Stimulated activated naive CD8-positive, alpha-beta T cell treated with anti-CD3 and anti-CD28 coated beads, Interleukin-15, Interleukin-2, amounts not matched to agents 100 ng/mL and 50 ng/mL, for 24 hours (primary cell): ENCODE data around the gene QKI.
A peak's percentile ranks its signal among the peaks of the same experiment; 100 is the strongest.
"Not testable (repeated sequence)": the region's sequence is repeated elsewhere in the genome, so short reads cannot be mapped to it uniquely, and the experiment has no call there.

ENCODE experiments used
- H3K27ac Mint-ChIP-seq: one replicate; pipeline ENCODE4 v1.8.0; 2021; ENCODE audit warnings: mild to moderate bottlenecking, mixed read lengths
- H3K27me3 Mint-ChIP-seq: one replicate; pipeline ENCODE4 v1.8.0; 2021; ENCODE audit warnings: mixed read lengths
- H3K36me3 Mint-ChIP-seq: one replicate; pipeline ENCODE4 v1.8.0; 2021; ENCODE audit warnings: low read depth, mixed read lengths
- H3K4me1 Mint-ChIP-seq: one replicate; pipeline ENCODE4 v1.8.0; 2021; ENCODE audit warnings: low read depth, mixed read lengths
- H3K4me3 Mint-ChIP-seq: one replicate; pipeline ENCODE4 v1.8.0; 2021; ENCODE audit warnings: mild to moderate bottlenecking, mixed read lengths
- H3K9me3 Mint-ChIP-seq: one replicate; pipeline ENCODE4 v1.8.0; 2021; ENCODE audit warnings: mixed read lengths

Gene QKI

GRCh38 chr6:163414117-163414945 is at the start of gene QKI:
QKI (plus strand) TSS chr6:163414718; CDS start chr6:163415194, 476 bp downstream.
- H3K4me1 Mint-ChIP-seq, result peaks cover 40% of the 10 kb centered on the region

DNA sequence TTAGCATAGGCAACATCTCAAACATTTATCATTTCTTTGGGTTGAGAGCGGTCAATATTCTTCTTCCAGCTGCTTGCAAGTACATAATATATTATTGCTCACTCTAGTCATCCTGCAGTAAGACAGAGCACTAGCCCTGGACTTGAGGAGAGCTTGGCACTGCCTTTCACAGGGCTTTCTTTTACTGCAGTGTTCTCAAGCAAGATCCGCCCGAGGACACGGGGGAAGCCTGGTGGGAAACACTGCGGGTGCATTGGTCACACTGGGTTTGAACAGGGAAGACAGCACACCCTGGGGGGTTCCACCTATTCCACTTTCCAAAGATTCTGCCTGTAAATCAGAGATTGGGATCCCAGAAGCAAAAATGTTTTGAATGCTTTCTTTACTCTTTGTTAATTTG is 48.2 kb upstream of the QKI start:
- Mint-ChIP-seq H3K27ac (no peak overlapping the region), H3K27me3 (peaks cover 21% of the 10 kb centered on the region), H3K9me3 (no peaks in the 10 kb centered on the region), H3K36me3 (no peaks in the 10 kb centered on the region), H3K4me1 (peaks cover 5% of the 10 kb centered on the region), H3K4me3 (no peak overlapping the region)

More at GRCh38 chr6:163414117-163414945, at the start of gene QKI:
- Mint-ChIP-seq H3K9me3 (no peaks in the 10 kb centered on the region), H3K4me3 (peak within 1 kb of the TSS; percentile 95), H3K27ac (peak within 1 kb of the TSS; percentile 80), H3K36me3 (peaks cover 7% of the 10 kb centered on the region), H3K27me3 (no peaks in the 10 kb centered on the region)

DNA sequence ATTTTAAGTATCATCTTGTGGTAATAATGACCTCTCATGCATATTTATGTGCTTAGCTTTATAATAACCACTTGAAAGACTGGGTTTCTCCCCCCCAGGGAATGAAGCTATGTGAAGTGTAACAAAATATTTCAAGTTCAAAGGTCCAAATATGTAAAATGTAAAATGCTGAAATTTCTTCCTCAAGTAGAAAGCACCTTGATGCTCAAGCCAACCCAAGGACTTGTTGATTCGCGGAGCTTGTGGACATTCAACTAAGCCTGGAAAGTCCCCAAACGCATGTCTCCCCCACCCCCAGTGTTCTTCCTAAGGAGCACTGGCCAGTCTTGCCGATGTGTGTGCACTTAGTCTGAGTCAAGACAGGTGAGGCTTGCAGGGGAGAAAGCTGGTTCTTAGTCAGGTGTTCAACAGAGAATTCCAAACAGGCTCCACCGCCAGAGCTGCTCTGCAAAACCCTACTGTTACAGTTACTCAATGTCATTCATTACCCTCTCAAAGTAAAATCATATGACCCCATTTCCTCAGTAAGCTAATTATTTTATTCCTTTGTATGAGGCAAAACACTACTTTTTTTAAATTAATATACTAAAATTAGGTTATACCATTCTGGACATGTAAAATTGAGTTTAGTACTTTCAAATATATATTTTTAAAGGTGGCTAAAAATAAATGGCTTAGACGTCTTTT is 46.9 kb upstream of the QKI start:
- Mint-ChIP-seq H3K9me3 (no peaks in the 10 kb centered on the region), H3K36me3 (no peaks in the 10 kb centered on the region), H3K27me3 (peaks cover 23% of the 10 kb centered on the region), H3K4me1 (peaks cover 5% of the 10 kb centered on the region), H3K4me3 (no peak overlapping the region), H3K27ac (no peak overlapping the region)

GRCh38 chr6:163369141-163369540 is 45.4 kb upstream of the QKI start:
- no peak overlapping the region for H3K4me3 Mint-ChIP-seq
- H3K36me3 Mint-ChIP-seq, result no peaks in the 10 kb centered on the region
- no peak overlapping the region for H3K27ac Mint-ChIP-seq
- peaks cover 23% of the 10 kb centered on the region for H3K27me3 Mint-ChIP-seq
- H3K4me1 Mint-ChIP-seq, result peaks cover 5% of the 10 kb centered on the region
- H3K9me3 Mint-ChIP-seq, result no peaks in the 10 kb centered on the region

- no peaks in the 10 kb centered on the region for H3K36me3 Mint-ChIP-seq
- no peaks in the 10 kb centered on the region for H3K9me3 Mint-ChIP-seq
- H3K27me3 Mint-ChIP-seq, result peaks cover 25% of the 10 kb centered on the region
- no peak overlapping the region for H3K27ac Mint-ChIP-seq
- H3K4me1 Mint-ChIP-seq, result peaks cover 5% of the 10 kb centered on the region
- no peak overlapping the region for H3K4me3 Mint-ChIP-seq
Observed at GRCh38 chr6:163369628-163370365, 44.7 kb upstream of the QKI start.

- Mint-ChIP-seq H3K9me3 (no peaks in the 10 kb centered on the region), H3K36me3 (no peaks in the 10 kb centered on the region), H3K4me3 (no peak overlapping the region), H3K27ac (no peak overlapping the region), H3K27me3 (peaks cover 29% of the 10 kb centered on the region), H3K4me1 (peaks cover 5% of the 10 kb centered on the region)
Observed at GRCh38 chr6:163370464-163371117, 43.9 kb upstream of the QKI start.

GRCh38 chr6:163371129-163371528 is 43.4 kb upstream of the QKI start:
- no peak overlapping the region for H3K4me3 Mint-ChIP-seq
- H3K4me1 Mint-ChIP-seq, result peaks cover 5% of the 10 kb centered on the region
- no peaks in the 10 kb centered on the region for H3K9me3 Mint-ChIP-seq
- H3K36me3 Mint-ChIP-seq, result no peaks in the 10 kb centered on the region
- peaks cover 29% of the 10 kb centered on the region for H3K27me3 Mint-ChIP-seq
- no peak overlapping the region for H3K27ac Mint-ChIP-seq

DNA sequence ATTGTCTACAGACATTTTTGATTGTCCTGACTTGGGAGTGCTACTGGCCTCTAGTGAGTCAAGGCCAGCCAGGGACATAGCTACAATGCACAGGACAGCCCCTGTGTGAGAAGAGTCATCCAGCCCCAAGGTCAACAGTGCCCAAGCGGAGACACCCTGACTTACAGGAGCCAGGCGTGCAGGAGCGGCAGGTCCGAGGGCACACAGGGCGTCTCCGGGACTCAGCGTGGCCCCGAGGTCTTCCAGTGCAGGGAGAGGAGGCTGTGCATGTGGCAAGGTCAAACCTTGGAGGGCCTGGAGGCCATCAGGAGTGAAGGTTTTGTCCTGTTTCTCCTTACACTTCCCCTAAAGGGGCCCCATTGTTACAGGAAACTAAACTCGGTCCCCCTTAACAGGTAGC is 41.3 kb upstream of the QKI start:
- Mint-ChIP-seq H3K4me1 (peaks cover 5% of the 10 kb centered on the region), H3K27me3 (peaks cover 29% of the 10 kb centered on the region)

GRCh38 chr6:163375361-163375760 is 39.2 kb upstream of the QKI start:
- Mint-ChIP-seq H3K36me3 (no peaks in the 10 kb centered on the region), H3K27ac (no peak overlapping the region), H3K27me3 (peaks cover 15% of the 10 kb centered on the region), H3K4me1 (peaks cover under 1% of the 10 kb centered on the region), H3K4me3 (no peak overlapping the region), H3K9me3 (no peaks in the 10 kb centered on the region)

More for the DNA sequence above, 41.3 kb upstream of the QKI start:
- H3K4me3 Mint-ChIP-seq, result no peak overlapping the region
- H3K9me3 Mint-ChIP-seq, result no peaks in the 10 kb centered on the region
- no peaks in the 10 kb centered on the region for H3K36me3 Mint-ChIP-seq
- no peak overlapping the region for H3K27ac Mint-ChIP-seq

- no peak overlapping the region for H3K27ac Mint-ChIP-seq
- H3K27me3 Mint-ChIP-seq, result peaks cover 11% of the 10 kb centered on the region
- H3K36me3 Mint-ChIP-seq, result no peaks in the 10 kb centered on the region
- H3K9me3 Mint-ChIP-seq, result no peaks in the 10 kb centered on the region
- H3K4me1 Mint-ChIP-seq, result no peaks in the 10 kb centered on the region
- H3K4me3 Mint-ChIP-seq, result no peak overlapping the region
Observed at GRCh38 chr6:163376187-163376586, 38.3 kb upstream of the QKI start.

DNA sequence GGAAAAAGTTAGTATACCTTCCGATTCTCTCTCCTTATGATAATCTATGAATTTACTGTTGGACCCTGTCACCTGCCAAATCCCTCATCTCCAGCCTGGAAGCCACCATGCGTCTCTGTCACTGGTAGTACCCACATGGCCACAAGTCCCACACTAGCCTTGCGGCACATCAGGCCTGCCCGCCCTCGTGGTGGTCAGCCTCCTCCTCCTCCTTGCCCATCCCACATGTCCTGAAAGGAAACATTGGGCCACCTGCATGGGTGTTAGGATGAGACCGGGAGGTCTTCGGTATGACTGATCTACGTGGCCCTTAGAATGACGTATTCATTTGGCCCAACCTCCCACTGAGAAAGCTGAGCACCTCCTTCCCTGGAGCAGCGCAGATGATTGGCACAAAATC is 37.0 kb upstream of the QKI start:
- Mint-ChIP-seq H3K27ac (no peak overlapping the region), H3K9me3 (no peaks in the 10 kb centered on the region), H3K27me3 (peaks cover 6% of the 10 kb centered on the region), H3K36me3 (no peaks in the 10 kb centered on the region), H3K4me1 (no peaks in the 10 kb centered on the region), H3K4me3 (no peak overlapping the region)

GRCh38 chr6:163380216-163380615 is 34.3 kb upstream of the QKI start:
- H3K9me3 Mint-ChIP-seq, result no peaks in the 10 kb centered on the region
- H3K4me1 Mint-ChIP-seq, result no peaks in the 10 kb centered on the region
- no peak overlapping the region for H3K27ac Mint-ChIP-seq
- no peaks in the 10 kb centered on the region for H3K27me3 Mint-ChIP-seq
- H3K4me3 Mint-ChIP-seq, result no peak overlapping the region
- H3K36me3 Mint-ChIP-seq, result no peaks in the 10 kb centered on the region

DNA sequence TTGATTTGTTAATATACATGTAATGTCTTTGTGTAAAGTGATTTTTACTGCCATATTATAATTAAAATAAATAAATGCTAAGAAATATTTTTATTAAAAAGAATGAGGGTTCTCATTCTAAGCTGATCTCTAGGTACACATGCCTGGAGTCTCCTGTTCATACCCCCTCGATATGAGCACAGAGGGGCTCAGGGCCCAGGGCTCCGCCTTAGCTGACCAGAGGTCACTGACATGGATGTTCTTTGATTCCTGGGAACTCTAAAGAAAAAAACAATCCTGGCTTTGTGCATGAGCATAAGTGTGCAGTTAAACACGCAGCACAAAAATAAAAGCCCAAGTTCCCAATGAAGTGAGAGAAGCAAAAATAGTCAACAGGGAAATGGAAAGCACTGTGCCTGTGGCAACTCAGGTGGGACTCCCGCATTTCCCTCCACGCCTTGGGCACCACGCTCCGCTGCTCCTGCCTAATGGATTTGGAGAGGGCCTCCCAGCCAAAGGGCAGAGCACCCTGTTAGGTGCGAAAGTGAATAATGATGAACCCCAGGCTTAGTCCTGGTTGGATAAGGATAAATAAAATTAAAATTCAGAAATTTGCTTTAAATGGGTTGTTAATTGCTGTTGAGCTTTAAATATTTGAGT is 33.3 kb upstream of the QKI start:
- H3K27ac Mint-ChIP-seq, result no peak overlapping the region
- no peaks in the 10 kb centered on the region for H3K27me3 Mint-ChIP-seq
- no peaks in the 10 kb centered on the region for H3K4me1 Mint-ChIP-seq
- no peaks in the 10 kb centered on the region for H3K9me3 Mint-ChIP-seq
- no peak overlapping the region for H3K4me3 Mint-ChIP-seq
- H3K36me3 Mint-ChIP-seq, result no peaks in the 10 kb centered on the region

DNA sequence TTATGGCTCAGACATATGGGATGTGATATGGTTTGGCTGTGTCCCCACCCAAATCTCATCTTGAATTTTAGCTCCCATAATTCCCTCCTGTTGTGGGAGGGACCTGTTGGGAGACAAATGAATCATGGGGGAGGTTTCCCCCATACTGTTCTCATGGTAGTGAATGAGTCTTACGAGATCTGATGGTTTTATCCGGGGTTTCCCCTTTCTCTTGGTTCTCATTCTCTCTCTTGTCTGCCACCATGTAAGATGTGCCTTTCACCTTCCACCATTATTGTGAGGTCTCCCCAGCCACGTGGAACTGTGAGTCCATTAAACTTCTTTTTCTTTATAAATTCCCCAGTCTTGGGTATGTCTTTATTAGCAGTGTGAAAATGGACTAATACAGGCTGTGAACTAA is 31.1 kb upstream of the QKI start:
- not testable (repeated sequence) for H3K27ac Mint-ChIP-seq, H3K9me3 Mint-ChIP-seq, H3K4me1 Mint-ChIP-seq, H3K4me3 Mint-ChIP-seq, H3K27me3 Mint-ChIP-seq, H3K36me3 Mint-ChIP-seq
